ENCODE results near the gene MAP4K3.

Gene MAP4K3

GRCh38 chr2:39379643-39380524 is 57.2 kb downstream of the MAP4K3 start:
- Histone ChIP-seq H3K36me3 (ENCODE audit: insufficient read depth, low read length) (peaks cover 12% of the 10 kb centered on the region), H3K27ac (peak overlapping the region; percentile 28; the same call in 1 of the 2 replicates), H3K9me3 (ENCODE audit: low read depth, low read length) (no peaks in the 10 kb centered on the region), H3K9ac (ENCODE audit: insufficient read length) (no peak overlapping the region), H3K4me3 (no peak overlapping the region)
- DNase-seq (ENCODE audit: low read depth, low spot score), result peak; percentile 22
- TF ChIP-seq EZH2 (IDR thresholded peaks at IDR 0.05) (no peak), POLR2AphosphoS5 (IDR thresholded peaks at IDR 0.05; ENCODE audit: borderline replicate concordance, low read depth, low read length) (no peak), FOXP2 (optimal IDR thresholded peaks at IDR 0.05; ENCODE audit: control extremely low read depth, extremely low read length, insufficient read depth) (no peak)

- Histone ChIP-seq H3K36me3 (ENCODE audit: insufficient read depth, low read length) (peaks cover 12% of the 10 kb centered on the region), H3K27ac (no peak overlapping the region), H3K9ac (ENCODE audit: insufficient read length) (no peak overlapping the region), H3K4me3 (no peak overlapping the region), H3K9me3 (ENCODE audit: low read depth, low read length) (no peaks in the 10 kb centered on the region)
- no peak for DNase-seq (ENCODE audit: low read depth, low spot score)
- no peak for TF ChIP-seq EZH2 (IDR thresholded peaks at IDR 0.05)
- TF ChIP-seq POLR2AphosphoS5 (IDR thresholded peaks at IDR 0.05; ENCODE audit: borderline replicate concordance, low read depth, low read length), result no peak
- no peak for TF ChIP-seq FOXP2 (optimal IDR thresholded peaks at IDR 0.05; ENCODE audit: control extremely low read depth, extremely low read length, insufficient read depth)
These were observed 58.1 kb downstream of the MAP4K3 start for GRCh38 chr2:39378968-39379367.

GRCh38 chr2:39377226-39377939 is 59.7 kb downstream of the MAP4K3 start:
- Histone ChIP-seq H3K36me3 (ENCODE audit: insufficient read depth, low read length) (peaks cover 26% of the 10 kb centered on the region), H3K9ac (ENCODE audit: insufficient read length) (no peak overlapping the region), H3K4me3 (no peak overlapping the region), H3K9me3 (ENCODE audit: low read depth, low read length) (0 out of 2 replicates have a peak, but pooled peaks cover 2% of the 10 kb centered on the region), H3K27ac (no peak overlapping the region)
- no peak for DNase-seq (ENCODE audit: low read depth, low spot score)
- TF ChIP-seq EZH2 (IDR thresholded peaks at IDR 0.05) (no peak), POLR2AphosphoS5 (IDR thresholded peaks at IDR 0.05; ENCODE audit: borderline replicate concordance, low read depth, low read length) (no peak), FOXP2 (optimal IDR thresholded peaks at IDR 0.05; ENCODE audit: control extremely low read depth, extremely low read length, insufficient read depth) (no peak)

- Histone ChIP-seq H3K27ac (no peak overlapping the region), H3K4me3 (no peak overlapping the region), H3K36me3 (ENCODE audit: insufficient read depth, low read length) (peaks cover 34% of the 10 kb centered on the region), H3K9me3 (ENCODE audit: low read depth, low read length) (0 out of 2 replicates have a peak, but pooled peaks cover 2% of the 10 kb centered on the region), H3K9ac (ENCODE audit: insufficient read length) (no peak overlapping the region)
- TF ChIP-seq EZH2 (IDR thresholded peaks at IDR 0.05), result no peak
- no peak for TF ChIP-seq FOXP2 (optimal IDR thresholded peaks at IDR 0.05; ENCODE audit: control extremely low read depth, extremely low read length, insufficient read depth)
- no peak for TF ChIP-seq POLR2AphosphoS5 (IDR thresholded peaks at IDR 0.05; ENCODE audit: borderline replicate concordance, low read depth, low read length)
- DNase-seq (ENCODE audit: low read depth, low spot score), result no peak
These were observed 61.2 kb downstream of the MAP4K3 start for GRCh38 chr2:39375917-39376316.

- peaks cover 34% of the 10 kb centered on the region for H3K36me3 ChIP-seq (ENCODE audit: insufficient read depth, low read length)
- no peak overlapping the region for H3K27ac ChIP-seq
- no peak overlapping the region for H3K4me3 ChIP-seq
- H3K9ac ChIP-seq (ENCODE audit: insufficient read length), result no peak overlapping the region
- DNase-seq (ENCODE audit: low read depth, low spot score), result no peak
- H3K9me3 ChIP-seq (ENCODE audit: low read depth, low read length), result 0 out of 2 replicates have a peak, but pooled peaks cover 2% of the 10 kb centered on the region
- TF ChIP-seq FOXP2 (optimal IDR thresholded peaks at IDR 0.05; ENCODE audit: control extremely low read depth, extremely low read length, insufficient read depth), result no peak
- no peak for TF ChIP-seq EZH2 (IDR thresholded peaks at IDR 0.05)
- TF ChIP-seq POLR2AphosphoS5 (IDR thresholded peaks at IDR 0.05; ENCODE audit: borderline replicate concordance, low read depth, low read length), result no peak
These were observed 63.8 kb downstream of the MAP4K3 start for GRCh38 chr2:39373181-39373802.

- Histone ChIP-seq H3K9ac (ENCODE audit: insufficient read length) (no peak overlapping the region), H3K4me3 (no peak overlapping the region), H3K27ac (no peak overlapping the region), H3K36me3 (ENCODE audit: insufficient read depth, low read length) (peaks cover 22% of the 10 kb centered on the region; the same call in 1 of the 2 replicates), H3K9me3 (ENCODE audit: low read depth, low read length) (0 out of 2 replicates have a peak, but pooled peaks cover 2% of the 10 kb centered on the region)
- no peak for TF ChIP-seq POLR2AphosphoS5 (IDR thresholded peaks at IDR 0.05; ENCODE audit: borderline replicate concordance, low read depth, low read length)
- no peak for TF ChIP-seq FOXP2 (optimal IDR thresholded peaks at IDR 0.05; ENCODE audit: control extremely low read depth, extremely low read length, insufficient read depth)
- no peak for TF ChIP-seq EZH2 (IDR thresholded peaks at IDR 0.05)
- DNase-seq (ENCODE audit: low read depth, low spot score), result no peak
These were observed 67.0 kb downstream of the MAP4K3 start for GRCh38 chr2:39370101-39370500.

GRCh38 chr2:39368846-39369245 is 68.2 kb downstream of the MAP4K3 start:
- Histone ChIP-seq H3K9ac (ENCODE audit: insufficient read length) (no peak overlapping the region), H3K36me3 (ENCODE audit: insufficient read depth, low read length) (peaks cover 22% of the 10 kb centered on the region; the same call in 1 of the 2 replicates), H3K9me3 (ENCODE audit: low read depth, low read length) (0 out of 2 replicates have a peak, but pooled peaks cover 2% of the 10 kb centered on the region), H3K4me3 (no peak overlapping the region), H3K27ac (no peak overlapping the region)
- TF ChIP-seq POLR2AphosphoS5 (IDR thresholded peaks at IDR 0.05; ENCODE audit: borderline replicate concordance, low read depth, low read length) (no peak), EZH2 (IDR thresholded peaks at IDR 0.05) (no peak), FOXP2 (optimal IDR thresholded peaks at IDR 0.05; ENCODE audit: control extremely low read depth, extremely low read length, insufficient read depth) (no peak)
- no peak for DNase-seq (ENCODE audit: low read depth, low spot score)

- no peak overlapping the region for H3K9ac ChIP-seq (ENCODE audit: insufficient read length)
- H3K27ac ChIP-seq, result no peak overlapping the region
- no peaks in the 10 kb centered on the region for H3K9me3 ChIP-seq (ENCODE audit: low read depth, low read length)
- peaks cover 18% of the 10 kb centered on the region; the same call in 1 of the 2 replicates for H3K36me3 ChIP-seq (ENCODE audit: insufficient read depth, low read length)
- no peak for DNase-seq (ENCODE audit: low read depth, low spot score)
- no peak overlapping the region for H3K4me3 ChIP-seq
- TF ChIP-seq POLR2AphosphoS5 (IDR thresholded peaks at IDR 0.05; ENCODE audit: borderline replicate concordance, low read depth, low read length) (no peak), EZH2 (IDR thresholded peaks at IDR 0.05) (no peak), FOXP2 (optimal IDR thresholded peaks at IDR 0.05; ENCODE audit: control extremely low read depth, extremely low read length, insufficient read depth) (no peak)
These were observed 68.7 kb downstream of the MAP4K3 start for GRCh38 chr2:39368376-39368775.

Measured in SK-N-MC (cell line).